HG03064 (cell line): Measurements from ENCODE around the gene RASA3.

Experiments used
- ATAC-seq: cut with Tn5 transposase; IDR thresholded peaks from one replicate; pipeline ENCODE4 v1.9.1; 2021; ENCODE audit warnings: low read depth; ENCODE audit not compliant: unreplicated experiment

Gene RASA3

DNA sequence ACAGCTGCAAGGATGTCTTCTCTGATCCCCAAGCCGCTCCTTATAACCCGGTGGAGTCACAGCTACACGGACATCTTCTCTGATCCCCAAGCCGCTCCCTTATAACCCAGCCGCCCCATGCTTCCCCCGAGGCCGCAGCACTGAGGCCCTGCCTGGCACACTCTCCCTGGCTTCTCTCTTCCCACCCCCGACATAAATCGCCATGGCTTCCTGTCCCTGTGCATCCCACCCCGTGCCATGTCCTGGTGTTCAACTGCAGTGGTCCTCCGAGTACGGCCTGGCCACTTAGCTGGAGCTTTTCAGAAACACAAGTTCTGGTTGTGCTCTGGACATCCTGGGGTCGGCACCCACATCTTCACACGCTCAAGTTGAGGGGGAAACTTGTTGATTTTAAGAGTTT is 60.4 kb downstream of the RASA3 start:
- ATAC-seq = no peak

DNA sequence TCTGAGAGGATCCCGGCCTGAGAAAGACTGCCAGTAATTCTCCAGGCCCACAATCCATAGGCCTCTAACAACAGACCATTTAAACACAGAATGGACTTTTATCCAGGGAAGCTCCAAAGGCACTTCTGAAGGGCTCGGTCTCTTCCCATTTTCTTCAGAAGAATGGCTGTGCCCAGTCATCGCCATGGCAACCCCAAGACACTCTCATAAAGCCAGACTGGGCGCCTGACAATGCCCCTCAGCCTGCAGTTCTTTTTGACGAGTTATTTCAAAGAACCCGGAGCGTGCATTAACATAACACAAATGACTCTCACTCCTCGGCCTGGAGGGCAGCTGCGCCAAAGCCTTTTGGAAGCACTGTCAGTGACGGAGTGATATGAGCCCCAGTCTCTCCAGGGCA is 61.0 kb downstream of the RASA3 start:
- no peak for ATAC-seq

DNA sequence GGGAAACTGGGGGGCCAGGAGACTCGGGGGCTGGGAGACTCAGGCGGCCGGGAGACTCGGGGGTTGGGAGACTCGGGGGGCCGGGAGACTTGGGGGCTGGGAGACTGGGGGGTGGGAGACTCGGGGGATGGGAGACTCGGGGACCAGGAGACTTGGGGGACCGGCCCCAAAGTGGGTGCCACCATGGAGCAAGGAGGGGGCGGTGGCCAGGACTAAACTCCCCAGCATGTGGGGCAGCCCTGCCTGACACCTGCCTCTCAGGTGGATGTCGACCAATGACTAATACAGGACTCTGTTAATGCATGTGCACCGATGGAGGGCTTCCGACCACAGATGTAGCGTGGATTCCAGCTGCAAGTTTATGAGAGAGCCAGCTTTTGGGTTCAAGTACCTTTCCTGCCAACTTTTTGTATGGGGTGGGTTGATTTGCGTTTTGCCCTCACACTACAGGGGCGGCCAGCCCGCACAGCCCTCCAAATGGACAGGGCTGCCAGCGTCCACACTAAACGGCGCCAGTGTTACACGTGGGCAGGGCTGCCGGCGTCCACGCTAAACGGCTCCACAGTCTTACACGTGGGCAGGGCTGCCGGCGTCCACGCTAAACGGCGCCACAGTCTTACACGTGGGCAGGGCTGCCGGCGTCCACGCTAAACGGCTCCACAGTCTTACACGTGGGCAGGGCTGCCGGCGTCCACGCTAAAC is 62.2 kb downstream of the RASA3 start:
- ATAC-seq = no peak

DNA sequence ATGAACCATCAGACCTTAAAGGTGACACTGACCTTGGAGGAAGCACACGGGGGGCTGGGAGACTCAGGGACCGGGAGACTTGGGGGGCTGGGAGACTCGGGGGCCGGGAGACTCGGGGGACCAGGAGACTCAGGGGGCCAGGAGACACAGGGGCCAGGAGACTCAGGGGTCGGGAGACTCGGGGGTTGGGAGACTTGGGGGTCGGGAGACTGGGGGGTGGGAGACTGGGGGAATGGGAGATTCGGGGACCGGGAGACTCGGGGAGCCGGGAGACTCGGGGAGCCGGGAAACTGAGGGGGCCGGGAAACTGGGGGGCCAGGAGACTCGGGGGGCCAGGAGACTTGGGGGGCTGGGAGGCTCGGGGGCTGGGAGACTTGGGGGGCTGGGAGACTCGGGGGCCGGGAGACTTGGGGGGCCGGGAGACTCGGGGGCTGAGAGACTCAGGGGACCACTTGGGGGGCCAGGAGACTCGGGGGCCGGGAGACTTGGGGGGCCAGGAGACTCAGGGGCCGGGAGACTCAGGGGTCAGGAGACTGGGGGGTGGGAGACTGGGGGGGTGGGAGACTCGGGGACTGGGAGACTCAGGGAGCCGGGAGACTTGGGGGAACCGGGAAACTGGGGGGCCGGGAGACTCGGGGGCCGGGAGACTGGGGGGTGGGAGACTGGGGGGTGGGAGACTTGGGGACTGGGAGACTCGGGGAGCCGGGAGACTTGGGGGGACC is 62.9 kb downstream of the RASA3 start:
- ATAC-seq = no peak

DNA sequence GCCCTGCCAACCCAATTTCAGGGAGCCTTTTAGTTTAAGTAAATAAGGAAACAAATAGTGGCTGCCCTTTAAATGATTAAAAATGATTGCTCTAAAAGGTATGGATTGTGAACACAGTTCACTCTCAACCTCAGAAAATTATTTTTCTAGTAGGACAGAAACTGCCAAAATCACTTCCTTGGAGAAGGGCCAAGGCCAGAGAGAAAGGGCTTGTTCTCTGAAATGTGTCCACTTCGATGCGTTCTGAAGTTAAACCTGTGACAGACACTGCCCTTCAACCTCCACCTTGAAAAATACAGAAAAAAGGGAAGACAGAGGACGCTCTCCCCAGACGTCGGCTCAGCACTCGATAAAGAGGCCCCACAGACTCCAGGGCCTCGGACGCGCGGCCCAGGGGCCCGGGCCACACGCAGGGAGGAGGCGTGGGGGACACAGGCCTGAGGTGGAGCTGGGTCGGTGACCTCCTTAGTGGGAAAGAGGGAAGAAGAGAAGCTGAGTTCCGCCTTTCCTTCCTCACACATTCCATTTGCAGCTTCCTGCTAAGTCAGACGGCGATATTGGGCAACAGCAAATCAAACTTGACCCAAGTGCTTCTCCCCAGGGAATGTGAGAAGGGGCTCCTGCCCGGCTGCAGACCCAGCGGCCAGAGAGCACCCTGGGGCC is 63.6 kb downstream of the RASA3 start:
- no peak for ATAC-seq

DNA sequence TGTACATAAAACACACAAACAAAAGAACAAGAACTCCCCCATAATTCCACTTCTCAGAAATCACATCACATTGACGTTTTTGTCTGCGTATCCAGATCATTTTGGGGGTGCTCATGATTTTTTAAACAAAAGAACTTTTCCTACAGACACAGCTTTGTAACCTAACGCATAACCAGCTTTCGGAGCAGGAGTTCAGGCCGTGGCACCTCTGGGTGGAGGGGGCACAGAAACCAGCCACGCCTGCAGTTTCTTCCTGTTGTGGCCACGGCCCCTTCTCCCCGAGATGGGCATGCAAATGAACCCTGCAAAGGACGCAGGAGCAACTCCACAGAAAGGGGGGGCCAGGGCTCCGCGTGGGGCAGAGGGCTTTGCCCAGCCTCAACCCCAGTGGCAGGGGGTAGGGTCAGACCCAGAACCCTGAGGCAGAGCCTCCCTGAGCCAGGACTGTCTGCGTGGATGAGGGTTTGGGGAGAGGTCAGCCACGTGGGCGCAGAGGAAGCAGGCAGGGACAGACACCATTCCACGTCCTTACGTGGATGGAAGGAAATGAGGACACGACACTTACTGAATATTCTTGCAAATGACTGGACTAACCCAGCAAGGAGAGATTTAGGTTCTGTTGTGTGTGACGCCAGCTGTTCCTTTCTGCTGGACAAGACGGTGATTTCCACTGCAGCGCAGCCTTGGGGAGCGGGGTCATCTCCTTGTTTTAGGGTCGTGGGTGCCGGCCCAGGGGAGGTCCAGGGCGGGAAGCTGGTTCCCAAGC is 64.4 kb downstream of the RASA3 start:
- ATAC-seq = no peak

DNA sequence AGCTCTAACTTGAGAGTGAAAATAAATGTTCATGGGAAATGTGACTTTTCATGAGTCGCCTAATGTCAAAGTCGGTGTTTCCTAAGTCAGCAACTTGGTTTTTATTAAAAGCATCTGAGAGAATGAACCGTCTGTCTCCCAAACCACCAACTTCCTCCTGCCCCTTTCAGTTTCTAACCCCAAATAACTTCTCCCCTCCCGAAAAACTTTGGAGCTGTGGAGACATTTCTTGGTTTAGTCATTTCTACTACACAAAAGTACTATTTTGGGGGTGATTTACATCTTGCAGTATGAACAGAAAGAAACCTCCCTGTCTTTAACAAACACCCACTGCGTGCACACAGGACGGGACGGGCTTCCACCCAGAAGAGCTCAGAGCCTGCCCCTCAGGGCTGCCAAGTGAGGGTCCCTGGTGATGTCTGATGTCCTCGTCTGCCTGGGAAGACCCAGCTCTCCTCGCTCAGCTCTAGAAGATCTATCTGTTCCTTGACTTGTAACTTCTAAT is 65.0 kb downstream of the RASA3 start:
- peak; percentile 58 for ATAC-seq

DNA sequence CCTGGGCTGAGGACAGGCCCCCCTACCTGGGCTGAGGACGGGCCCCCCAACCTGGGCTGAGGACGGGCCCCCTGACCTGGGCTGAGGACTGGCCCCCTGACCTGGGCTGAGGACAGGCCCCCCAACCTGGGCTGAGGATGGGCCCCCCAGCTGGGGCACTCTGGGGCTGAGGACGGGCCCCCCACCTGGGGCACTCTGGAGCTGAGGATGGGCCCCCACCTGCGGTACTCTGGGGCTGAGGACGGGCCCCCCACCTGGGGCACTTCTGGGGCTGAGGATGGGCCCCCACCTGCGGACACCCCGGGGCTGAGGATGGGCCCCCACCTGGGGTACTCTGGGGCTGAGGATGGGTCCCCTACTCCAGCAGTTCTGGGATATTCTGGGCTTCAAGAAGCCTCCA is 65.5 kb downstream of the RASA3 start:
- ATAC-seq = no peak

DNA sequence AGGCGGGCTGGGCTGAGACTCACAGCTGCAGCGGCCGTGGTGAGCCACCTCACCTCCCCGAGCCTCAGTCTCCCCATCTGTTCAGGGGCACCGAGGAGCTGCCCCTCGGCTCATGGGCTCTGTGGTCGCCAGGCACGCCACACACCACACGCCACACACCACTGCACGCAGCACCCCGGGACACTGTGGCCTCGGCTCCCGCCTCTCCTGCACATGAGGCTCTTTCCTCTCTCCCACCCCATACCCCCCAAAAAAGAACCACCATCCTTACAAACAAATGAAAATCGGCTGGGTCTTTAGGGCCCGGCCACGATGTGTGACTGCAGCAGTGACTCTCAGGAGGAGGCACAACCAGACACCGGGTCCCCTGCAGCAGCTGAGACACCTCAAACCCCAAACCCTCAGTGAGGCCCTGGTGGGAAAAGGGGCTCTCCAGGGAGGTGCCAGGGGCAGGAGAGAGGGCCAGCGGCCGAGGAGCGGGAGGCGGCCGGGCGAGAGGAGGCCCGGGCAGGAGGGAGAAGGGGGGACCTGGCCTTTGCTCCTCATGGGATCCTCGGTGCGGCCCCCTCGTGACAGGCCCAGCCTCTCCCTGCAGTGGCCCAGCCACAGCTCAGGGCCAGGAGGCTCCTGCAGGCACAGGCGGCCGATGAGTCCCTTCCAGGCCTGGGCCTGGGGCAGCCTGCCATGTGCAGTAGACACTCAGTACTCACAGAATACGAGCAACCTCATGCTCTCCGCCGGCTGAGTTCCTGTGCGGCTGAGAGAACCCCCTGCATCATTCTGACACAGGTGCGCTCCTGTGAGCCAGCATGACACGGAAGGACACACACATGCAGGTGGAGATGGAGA is 66.3 kb downstream of the RASA3 start:
- no peak for ATAC-seq

DNA sequence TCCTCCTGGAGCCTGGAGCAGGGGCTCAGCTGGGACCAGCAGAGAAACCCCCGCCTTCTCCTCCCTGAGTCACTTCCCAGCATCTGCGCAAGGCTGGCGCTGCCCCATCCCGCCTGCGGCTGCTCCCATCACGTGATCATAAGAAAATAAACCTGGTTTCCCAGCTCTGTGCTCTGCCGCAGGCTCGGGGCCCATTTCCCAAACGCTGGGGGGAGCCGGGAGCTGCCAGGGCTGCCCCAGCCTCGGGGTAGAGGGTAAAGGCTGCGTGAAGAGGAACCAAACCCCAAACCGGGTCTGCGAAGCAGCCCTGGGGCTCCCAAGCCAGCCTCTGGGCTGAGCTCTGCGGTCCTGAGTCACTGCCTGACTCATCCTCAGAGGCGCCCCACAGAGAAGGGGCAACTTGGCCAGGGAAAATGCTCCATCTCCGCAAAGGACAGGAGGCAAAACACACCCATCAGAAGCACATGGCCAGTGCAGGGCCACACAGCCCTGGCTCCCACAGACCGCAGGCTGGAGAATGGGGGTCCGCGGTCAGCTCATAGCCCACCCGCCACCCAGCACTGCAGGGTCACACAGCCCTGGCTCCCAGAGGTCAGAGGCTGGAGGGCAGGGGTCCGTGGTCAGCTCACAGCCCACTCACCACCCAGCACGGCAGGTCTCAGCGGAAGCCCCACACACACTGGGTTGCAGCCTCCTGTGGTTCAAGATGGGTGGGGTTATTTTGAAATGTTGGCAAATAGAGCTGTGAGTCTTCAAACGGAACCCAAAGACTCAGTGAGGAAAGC is 67.1 kb downstream of the RASA3 start:
- no peak for ATAC-seq

DNA sequence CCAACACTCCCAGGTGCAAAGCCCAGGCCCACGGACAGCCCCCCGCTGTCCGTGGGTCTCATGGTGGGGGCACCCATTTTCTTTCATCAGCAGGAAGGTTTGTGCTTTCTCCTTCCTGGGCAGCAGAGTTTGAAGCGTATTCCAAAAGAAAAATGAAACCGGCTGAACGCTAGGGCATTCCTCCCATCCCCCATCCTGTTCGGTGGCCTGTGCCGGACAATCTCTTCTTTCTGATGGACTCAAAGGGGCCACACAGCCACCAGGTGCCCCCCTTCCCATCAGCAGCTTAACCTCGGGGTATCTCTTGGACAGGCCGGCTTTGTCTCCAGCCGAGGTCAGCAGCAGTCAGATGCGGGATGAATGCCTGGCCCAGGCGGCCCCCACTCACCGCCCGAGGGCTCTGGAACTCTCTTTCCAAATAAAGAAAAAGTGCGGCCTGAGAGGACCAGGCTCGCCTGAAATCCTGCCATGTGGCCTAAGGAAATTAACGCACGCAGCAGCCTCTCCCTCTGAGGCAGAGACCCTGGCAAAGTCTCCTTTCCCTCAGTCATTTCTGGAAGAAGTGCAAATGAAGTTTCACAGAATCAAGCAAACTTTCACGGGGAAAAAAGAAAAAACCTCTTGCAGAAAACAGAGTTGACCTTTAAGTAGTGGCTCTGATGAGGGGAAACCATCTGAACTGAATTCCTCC is 67.8 kb downstream of the RASA3 start:
- no peak for ATAC-seq

DNA sequence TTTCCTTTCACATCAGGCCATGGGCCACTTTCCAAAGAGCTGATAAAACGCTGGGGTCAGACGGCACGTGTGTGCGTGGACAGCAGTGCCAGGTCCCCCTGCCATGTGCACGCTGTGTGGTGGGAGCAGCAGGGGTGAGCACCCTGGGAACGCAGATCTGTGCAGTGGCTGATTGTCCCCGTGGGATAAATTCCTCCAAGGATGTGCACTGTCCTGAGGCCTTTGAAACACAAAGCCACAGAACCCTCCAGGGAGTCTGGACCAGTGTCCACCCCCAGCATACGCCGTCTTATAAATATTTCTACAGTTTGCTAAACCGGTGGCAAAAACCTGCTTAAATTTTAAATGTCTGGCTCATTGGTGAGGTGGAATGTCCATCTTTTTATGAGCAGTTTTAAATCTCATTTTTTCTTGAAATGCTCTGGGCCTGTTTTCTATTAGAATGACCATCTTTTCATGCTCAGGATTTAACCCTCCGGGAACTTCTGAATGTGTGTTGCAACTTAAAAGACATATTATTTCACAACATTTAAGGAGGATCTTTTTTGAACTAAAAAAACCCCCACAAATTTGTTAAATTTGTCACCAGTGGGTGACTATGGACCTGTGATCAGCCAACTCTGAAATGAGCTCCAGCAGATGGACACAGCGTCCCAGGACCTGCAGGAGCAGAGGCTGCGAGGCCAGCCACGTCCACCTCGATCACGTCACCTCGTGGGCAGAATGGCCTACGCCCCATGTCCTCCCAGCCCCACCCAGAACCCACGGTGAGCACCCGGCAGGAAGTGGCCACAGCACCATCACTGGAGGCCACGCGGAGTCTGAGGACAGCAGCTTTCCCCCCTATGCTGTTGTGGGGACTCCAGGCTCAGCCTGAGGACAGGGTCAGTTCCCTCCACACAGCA is 68.6 kb downstream of the RASA3 start:
- no peak for ATAC-seq

DNA sequence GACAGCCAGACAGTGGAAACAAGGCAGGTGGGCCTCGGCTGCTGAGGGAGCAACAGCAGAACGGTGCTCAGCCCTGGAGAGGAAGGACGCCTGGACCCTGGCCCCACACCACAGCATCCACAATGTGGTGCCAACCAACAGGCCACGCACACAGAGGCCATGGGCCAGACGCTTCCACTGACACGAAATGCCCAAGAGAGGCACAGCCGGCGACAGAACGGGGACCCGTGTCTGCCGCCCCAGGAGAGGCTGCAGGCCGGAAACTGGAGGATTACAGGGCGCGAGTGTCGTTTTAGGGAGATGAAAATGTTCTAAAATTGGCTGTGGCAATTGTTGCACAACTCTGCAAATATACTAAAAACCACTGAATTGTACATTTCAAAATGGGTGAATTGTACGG is 69.7 kb downstream of the RASA3 start:
- no peak for ATAC-seq

DNA sequence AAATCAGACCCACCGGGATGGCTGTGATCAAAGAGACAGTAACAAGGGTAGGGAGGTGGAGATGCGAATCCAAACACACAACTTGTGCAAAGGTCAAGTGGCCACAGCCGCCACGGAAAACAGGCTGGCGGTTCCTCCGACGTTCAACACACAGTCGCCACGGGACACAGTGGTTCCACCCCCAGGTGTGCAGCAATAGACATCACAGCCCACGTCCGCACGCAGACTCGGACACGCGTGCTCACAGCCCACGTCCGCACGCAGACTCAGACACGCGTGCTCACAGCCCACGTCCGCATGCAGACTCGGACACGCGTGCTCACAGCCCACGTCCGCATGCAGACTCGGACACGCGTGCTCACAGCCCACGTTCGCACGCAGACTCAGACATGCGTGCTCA is 70.1 kb downstream of the RASA3 start:
- ATAC-seq = no peak

DNA sequence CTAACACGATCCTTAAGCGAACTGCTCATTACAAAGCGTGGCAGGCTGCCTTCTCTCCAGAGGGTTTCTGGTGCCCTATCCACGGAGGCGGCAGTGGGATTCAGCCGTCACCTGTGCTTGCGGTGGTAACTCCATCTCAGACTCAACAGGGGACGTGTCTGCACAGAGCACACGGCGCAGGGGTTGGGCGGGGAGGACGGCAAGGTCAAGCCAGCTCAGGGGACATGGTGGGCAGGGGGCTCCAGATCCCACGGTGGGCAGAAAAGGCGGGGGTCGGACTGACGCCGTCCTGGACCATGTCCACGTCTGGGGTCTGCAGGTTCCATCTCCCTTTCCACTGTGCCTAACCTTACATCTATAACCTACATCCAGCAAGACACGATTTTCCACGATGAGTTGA is 70.7 kb downstream of the RASA3 start:
- ATAC-seq = no peak

DNA sequence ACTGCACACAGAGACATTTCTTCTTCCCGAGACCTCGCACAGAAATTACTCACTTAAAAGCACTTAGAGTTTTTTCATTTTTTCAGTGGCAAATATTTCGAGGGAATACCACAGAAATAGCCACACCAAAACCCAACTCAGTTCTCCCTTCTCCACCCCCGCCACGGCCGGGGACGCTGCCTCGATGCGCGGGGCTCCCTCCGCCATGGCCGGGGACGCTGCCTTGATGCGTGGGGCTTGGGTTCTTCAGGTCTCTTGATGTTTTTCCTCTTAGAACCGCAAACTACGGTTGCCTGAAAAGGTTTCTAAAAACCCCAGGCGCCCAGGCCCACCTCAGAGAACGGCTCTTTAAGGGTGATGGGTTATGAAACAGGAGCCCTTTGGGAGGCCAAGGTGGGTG is 71.4 kb downstream of the RASA3 start:
- no peak for ATAC-seq

DNA sequence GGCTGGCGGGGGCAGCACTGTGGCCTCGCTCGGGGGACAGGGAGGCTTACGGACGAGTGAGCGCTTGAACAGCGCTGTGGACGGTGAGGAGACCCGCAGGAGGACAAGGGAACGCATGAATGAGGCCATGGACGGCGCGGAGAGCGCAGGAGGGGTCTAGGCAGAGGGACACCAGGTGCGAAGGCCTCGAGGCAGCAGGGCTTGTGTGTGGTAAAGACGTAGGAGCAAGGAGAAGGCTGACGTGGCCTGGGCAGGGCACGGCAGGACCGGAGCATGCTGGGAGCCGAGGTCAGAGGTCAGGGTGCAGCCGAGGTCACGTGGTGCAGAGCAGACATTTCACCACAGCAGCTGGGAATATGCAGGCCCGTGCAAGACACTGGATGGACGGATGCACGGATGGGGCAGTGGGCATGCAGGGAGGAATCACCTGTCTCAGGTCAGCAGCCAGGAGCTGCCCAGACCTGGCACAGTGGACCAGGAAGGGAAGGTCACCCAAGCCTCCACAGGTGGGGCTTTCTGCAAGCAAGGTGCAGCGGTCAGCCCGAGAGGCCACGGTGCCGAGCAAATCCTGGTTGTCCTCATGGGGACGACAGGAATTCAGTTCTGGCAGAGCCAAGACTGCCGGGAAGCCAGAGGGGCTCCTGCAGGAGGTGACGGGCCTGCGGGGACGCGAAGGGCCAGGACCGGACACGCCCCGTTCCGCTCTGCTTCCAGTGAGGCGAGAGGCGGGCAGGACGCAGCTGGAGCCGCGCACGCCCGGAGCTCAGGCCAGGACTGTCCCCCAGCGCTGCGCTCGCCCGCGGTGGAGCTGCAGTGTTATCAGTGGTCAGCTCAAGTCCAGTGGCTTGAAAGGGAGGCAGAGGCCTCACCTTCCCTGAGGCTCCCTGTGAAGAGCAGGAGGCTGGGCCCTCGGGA is 72.2 kb downstream of the RASA3 start:
- no peak for ATAC-seq
